GM18907 (cell line): Measurements from ENCODE around the gene APBA2.
"Not testable (repeated sequence)": the region's sequence is repeated elsewhere in the genome, so short reads cannot be mapped to it uniquely, and the experiment has no call there.

ENCODE experiments used
- ATAC-seq: cut with Tn5 transposase; IDR thresholded peaks from one replicate; pipeline ENCODE4 v1.9.1; 2021; ENCODE audit warnings: mild to moderate bottlenecking, moderate library complexity; ENCODE audit not compliant: unreplicated experiment

The APBA2 gene

GRCh38 chr15:28994831-28995596 is 109.2 kb downstream of the APBA2 start:
- no peak for ATAC-seq

GRCh38 chr15:28995705-28996104 is 109.9 kb downstream of the APBA2 start:
- no peak for ATAC-seq

GRCh38 chr15:28996289-28996688 is 110.5 kb downstream of the APBA2 start:
- no peak for ATAC-seq

- no peak for ATAC-seq
Observed at GRCh38 chr15:28996953-28997352, 111.2 kb downstream of the APBA2 start.

GRCh38 chr15:28997791-28998190 is 112.0 kb downstream of the APBA2 start:
- ATAC-seq: no peak

- ATAC-seq: no peak
Observed at GRCh38 chr15:28998511-28998910, 112.7 kb downstream of the APBA2 start.

- ATAC-seq: no peak
Observed at GRCh38 chr15:29003191-29003839, 117.5 kb downstream of the APBA2 start.

GRCh38 chr15:29003840-29004233 is 118.1 kb downstream of the APBA2 start:
- ATAC-seq: no peak

GRCh38 chr15:29005931-29006330 is 120.2 kb downstream of the APBA2 start:
- ATAC-seq: no peak

- ATAC-seq: no peak
Observed at GRCh38 chr15:29008846-29009245, 123.1 kb downstream of the APBA2 start.

GRCh38 chr15:29012097-29012496 is 126.3 kb downstream of the APBA2 start:
- no peak for ATAC-seq

- ATAC-seq: no peak
Observed at GRCh38 chr15:29014493-29014892, 128.7 kb downstream of the APBA2 start.

- ATAC-seq: no peak
Observed at GRCh38 chr15:29016518-29016917, 130.7 kb downstream of the APBA2 start.

GRCh38 chr15:29018120-29018805 is 132.5 kb downstream of the APBA2 start:
- no peak for ATAC-seq

- no peak for ATAC-seq
Observed at GRCh38 chr15:29018995-29019976, 133.5 kb downstream of the APBA2 start.

GRCh38 chr15:29021857-29022256 is 136.1 kb downstream of the APBA2 start:
- ATAC-seq: no peak

GRCh38 chr15:29024662-29025061 is 138.9 kb downstream of the APBA2 start:
- no peak for ATAC-seq

GRCh38 chr15:29025411-29025810 is 139.6 kb downstream of the APBA2 start:
- ATAC-seq: not testable (repeated sequence)

GRCh38 chr15:29028158-29028557 is 142.4 kb downstream of the APBA2 start:
- ATAC-seq: not testable (repeated sequence)

GRCh38 chr15:29029651-29030195 is 143.9 kb downstream of the APBA2 start:
- no peak for ATAC-seq
